AG09309 (cell line): ENCODE data around the gene FARP1.

Experiments
- DNase-seq: peaks from one replicate; pipeline ENCODE4 v3.0.0-alpha.2; 2010; ENCODE audit warnings: low read depth
- H3K4me3 ChIP-seq: 2 replicates; pipeline ENCODE4 v1.5.1; 2011; ENCODE audit warnings: mild to moderate bottlenecking, low read depth, low read length, moderate library complexity; ENCODE audit not compliant: control insufficient read depth
- TF ChIP-seq, protein P1 (sequence below): IDR thresholded peaks from 2 replicates; pipeline ENCODE4 v1.5.1; 2011; ENCODE audit warnings: mild to moderate bottlenecking, low read depth, low read length, inconsistent platforms; ENCODE audit not compliant: insufficient read depth, control insufficient read depth; ENCODE audit errors: missing control alignments

FARP1 gene

DNA sequence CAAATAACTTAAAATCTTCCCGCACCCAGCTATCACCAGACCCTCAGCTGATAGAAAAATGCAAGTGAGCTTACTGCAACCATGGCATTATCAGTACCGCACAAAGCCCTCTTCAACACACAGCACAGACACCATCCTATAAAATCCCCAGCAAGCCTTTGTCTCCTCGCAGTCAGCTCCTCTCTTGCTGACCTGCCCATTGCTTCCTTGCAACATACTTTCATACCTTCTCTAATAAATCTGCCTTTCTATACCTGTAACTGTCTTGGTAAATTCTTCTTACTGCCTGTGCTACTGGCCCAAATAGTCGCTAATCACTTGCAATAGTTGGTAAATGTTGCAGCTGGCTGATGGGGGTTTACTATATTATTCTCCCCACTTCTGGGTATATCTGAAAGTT lies 43.3 kb upstream of the FARP1 start:
- TF ChIP-seq, protein P1, sequence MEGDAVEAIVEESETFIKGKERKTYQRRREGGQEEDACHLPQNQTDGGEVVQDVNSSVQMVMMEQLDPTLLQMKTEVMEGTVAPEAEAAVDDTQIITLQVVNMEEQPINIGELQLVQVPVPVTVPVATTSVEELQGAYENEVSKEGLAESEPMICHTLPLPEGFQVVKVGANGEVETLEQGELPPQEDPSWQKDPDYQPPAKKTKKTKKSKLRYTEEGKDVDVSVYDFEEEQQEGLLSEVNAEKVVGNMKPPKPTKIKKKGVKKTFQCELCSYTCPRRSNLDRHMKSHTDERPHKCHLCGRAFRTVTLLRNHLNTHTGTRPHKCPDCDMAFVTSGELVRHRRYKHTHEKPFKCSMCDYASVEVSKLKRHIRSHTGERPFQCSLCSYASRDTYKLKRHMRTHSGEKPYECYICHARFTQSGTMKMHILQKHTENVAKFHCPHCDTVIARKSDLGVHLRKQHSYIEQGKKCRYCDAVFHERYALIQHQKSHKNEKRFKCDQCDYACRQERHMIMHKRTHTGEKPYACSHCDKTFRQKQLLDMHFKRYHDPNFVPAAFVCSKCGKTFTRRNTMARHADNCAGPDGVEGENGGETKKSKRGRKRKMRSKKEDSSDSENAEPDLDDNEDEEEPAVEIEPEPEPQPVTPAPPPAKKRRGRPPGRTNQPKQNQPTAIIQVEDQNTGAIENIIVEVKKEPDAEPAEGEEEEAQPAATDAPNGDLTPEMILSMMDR: no peak

DNA sequence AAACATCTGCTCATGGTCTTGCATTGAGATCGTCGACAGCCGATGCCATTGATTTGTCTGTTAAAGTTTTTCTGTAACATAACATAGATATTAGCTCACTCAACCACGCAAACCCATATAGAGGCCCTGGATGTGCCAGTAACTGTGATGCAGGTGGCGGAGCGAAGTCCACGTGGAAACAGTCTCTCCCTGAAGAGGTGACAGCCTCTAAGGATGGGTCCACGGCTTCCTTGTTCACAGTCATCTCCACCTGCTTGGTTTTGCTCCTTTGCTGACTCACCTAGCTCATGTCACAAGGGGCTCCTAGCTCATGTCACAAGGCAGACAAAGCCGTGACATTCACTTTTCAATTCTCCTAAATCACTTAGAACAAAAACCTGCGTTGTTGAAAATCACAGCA lies 42.4 kb upstream of the FARP1 start:
- DNase-seq: no peak
- no peak overlapping the region for H3K4me3 ChIP-seq

More for the DNA sequence above, 43.3 kb upstream of the FARP1 start:
- DNase-seq: no peak
- no peak overlapping the region for H3K4me3 ChIP-seq

DNA sequence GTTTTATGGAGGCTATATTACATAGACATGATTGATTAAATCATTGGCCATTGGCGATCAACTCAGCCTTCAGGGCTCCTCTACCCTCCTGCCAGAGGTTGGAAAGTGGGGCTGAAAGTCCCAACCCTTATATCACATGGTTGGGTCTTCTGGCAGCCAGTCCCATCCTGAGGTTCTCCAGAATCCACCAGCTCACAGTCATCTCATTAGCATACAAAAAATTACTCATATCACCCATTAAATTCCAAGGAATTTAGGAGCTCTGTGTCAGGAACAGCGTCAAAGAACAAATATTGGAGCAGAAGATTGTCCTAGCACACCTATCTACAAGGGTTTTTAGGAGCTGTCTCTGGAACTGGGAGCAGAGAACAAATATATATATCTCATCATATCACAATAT lies 39.4 kb upstream of the FARP1 start:
- H3K4me3 ChIP-seq: no peak overlapping the region
- DNase-seq: no peak
- TF ChIP-seq, protein P1: no peak

More for the DNA sequence above, 42.4 kb upstream of the FARP1 start:
- TF ChIP-seq, protein P1: no peak

DNA sequence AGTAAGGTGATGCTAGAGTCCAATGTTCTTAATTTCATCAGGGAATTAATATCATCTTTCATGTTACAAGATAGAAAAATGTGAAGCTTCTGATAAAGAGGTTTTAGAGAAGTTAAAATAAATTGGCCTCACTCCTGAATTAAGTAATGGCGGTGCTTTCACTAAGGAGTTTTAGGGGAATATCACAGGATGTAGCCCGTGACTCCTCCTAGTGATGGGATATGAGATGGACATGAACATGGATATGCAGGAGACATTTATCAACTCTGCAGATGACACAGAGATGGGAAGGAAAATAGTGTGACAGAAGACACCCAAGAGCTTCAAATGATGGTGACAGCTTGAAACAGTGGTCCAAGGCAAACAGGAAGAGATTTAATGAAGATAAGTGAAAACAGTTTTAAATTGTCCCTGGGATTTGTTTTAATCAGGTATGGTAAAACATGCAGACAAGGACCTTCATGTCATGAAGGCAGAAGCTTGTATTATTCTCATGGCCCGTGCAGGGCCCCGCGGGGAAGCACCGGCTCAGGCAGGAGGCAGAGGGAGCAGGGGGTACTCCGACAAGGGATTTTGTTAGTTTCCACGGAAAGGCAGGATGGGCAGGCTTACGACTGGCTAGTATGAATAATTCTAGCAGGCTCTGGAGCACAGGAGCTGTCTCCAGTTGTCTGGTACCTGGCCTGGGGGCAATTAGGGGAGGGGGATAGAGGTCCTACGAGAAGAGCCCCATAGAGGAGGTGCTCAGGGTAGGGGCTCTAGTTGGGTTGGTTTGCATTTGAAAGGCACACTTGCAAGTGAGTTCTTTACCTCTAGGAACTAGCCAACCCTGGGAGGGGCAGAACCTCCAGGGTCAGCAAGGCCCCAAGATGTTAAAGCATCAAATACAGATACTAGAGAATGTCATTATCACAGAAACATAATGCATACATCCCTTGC lies 38.7 kb upstream of the FARP1 start:
- TF ChIP-seq, protein P1: peak; percentile 47
- no peak overlapping the region for H3K4me3 ChIP-seq
- no peak for DNase-seq

DNA sequence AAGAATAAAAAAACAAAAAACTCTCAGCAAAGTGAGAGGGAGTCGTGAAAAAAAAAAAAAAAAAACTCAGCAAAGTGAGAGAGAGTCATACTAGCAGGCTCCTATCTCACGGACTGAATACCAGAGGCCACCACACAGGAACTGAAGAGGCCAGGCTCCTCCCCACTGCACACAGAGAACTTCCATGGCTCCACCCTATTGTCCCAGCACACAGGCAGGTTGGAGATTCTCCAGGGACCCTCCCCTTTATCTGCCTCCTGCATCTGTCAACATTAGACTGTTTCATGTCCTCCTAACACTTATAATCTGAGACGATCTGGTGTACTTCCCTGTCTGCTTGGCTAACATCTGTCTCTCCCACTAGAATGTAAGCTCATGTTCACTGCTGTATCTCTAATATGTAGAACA lies 37.0 kb upstream of the FARP1 start:
- no peak for DNase-seq
- TF ChIP-seq, protein P1: no peak

DNA sequence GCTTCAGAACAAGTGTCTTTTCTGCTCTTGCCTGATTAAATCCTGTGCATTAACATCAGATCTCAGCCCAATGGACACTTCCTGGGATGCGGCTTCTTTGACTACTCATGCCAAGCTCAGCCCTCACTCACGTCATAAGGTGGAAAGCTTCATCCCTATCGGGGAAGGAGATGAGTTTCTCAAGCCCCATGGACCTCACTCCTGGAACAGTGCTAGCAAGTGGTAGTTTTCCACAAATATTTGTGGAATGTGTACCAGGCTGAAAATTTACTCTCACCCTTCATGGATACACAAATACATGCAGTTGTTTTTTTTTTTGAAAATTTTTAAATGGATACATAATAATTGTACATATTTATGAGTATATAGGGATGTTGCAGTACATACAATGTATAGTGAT lies 34.6 kb upstream of the FARP1 start:
- DNase-seq: no peak

More for the DNA sequence above, 37.0 kb upstream of the FARP1 start:
- no peak overlapping the region for H3K4me3 ChIP-seq

More for the DNA sequence above, 34.6 kb upstream of the FARP1 start:
- no peak overlapping the region for H3K4me3 ChIP-seq
- TF ChIP-seq, protein P1: no peak
